CD4-positive, alpha-beta T cell (primary cell): Measurements from ENCODE around the gene HACD3. TPM values are rescaled to one million over a fixed set of nuclear protein-coding genes. Genes with fewer than 3 reads are reported as not detected.

Experiments used
- ATAC-seq: fragments of 200-7000 bp; cut with Tn5 transposase; one replicate; pipeline ENCODE4 v1.10.0; 2022; ENCODE audit warnings: mild to moderate bottlenecking; ENCODE audit not compliant: poor library complexity
- CTCF ChIA-PET: fragments of 350-600 bp; sonication (Branson Sonifier 250); formaldehyde crosslinking; loops from one replicate; lab custom pipeline; 2021; ENCODE audit warnings: antibody characterized with exemption, inconsistent platforms; lab: Charles Lee
- POLR2A ChIA-PET: fragments of 350-600 bp; sonication (Branson Sonifier 250); formaldehyde crosslinking; loops from one replicate; lab custom pipeline; 2021; ENCODE audit warnings: antibody characterized with exemption, inconsistent platforms; lab: Charles Lee
- DNase-seq, 14 experiments: peaks; one replicate each; pipeline ENCODE4 v3.0.0-alpha.2; 2013 to 2020; ENCODE audit warnings: mixed read lengths in 2 of 14
- H3K27ac ChIP-seq, 2 donors: one replicate each; pipeline versions ENCODE4 v1.5.1 to v1.7.0; 2013; ENCODE audit warnings: low read length in 2 of 2, low read depth in 1 of 2, mild to moderate bottlenecking in 1 of 2
- H3K27me3 ChIP-seq, 2 experiments: 1 replicate in 1 of 2; 2 replicates in 1 of 2; pipeline versions ENCODE4 v1.6.1 to v1.7.0; 2013; ENCODE audit warnings: low read length in 2 of 2, control low read depth in 1 of 2, mild to moderate bottlenecking in 1 of 2, moderate library complexity in 1 of 2; ENCODE audit not compliant: insufficient read depth in 2 of 2, control insufficient read depth in 1 of 2
- H3K36me3 ChIP-seq: one replicate; pipeline ENCODE4 v1.6.1; 2013; ENCODE audit warnings: low read length, control low read depth; ENCODE audit not compliant: insufficient read depth
- H3K4me1 ChIP-seq: one replicate; pipeline ENCODE4 v1.6.1; 2013; ENCODE audit warnings: low read length, control low read depth; ENCODE audit not compliant: insufficient read depth
- H3K4me3 ChIP-seq: one replicate; pipeline ENCODE4 v1.5.1; 2013; ENCODE audit warnings: mild to moderate bottlenecking, low read length, moderate library complexity
- H3K9me3 ChIP-seq, 2 experiments: 1 replicate in 1 of 2; 2 replicates in 1 of 2; pipeline versions ENCODE4 v1.6.1 to v1.7.0; 2013; ENCODE audit warnings: low read length in 2 of 2, mild to moderate bottlenecking in 2 of 2, control low read depth in 1 of 2, moderate library complexity in 1 of 2; ENCODE audit not compliant: control insufficient read depth in 1 of 2, insufficient read depth in 1 of 2
- H3K27ac Mint-ChIP-seq: one replicate; pipeline ENCODE4 v1.8.0; 2020; ENCODE audit warnings: mixed read lengths
- H3K27me3 Mint-ChIP-seq: one replicate; pipeline ENCODE4 v1.8.0; 2021; ENCODE audit warnings: mixed read lengths
- H3K36me3 Mint-ChIP-seq: one replicate; pipeline ENCODE4 v1.8.0; 2021; ENCODE audit warnings: low read depth, mixed read lengths
- H3K4me1 Mint-ChIP-seq: one replicate; pipeline ENCODE4 v1.8.0; 2021; ENCODE audit warnings: low read depth, mixed read lengths
- H3K4me3 Mint-ChIP-seq: one replicate; pipeline ENCODE4 v1.8.0; 2020; ENCODE audit warnings: mild to moderate bottlenecking, mixed read lengths
- H3K9me3 Mint-ChIP-seq: one replicate; pipeline ENCODE4 v1.8.0; 2020; ENCODE audit warnings: mixed read lengths
- CTCF ChIP-seq: fragments of 200-600 bp; IDR thresholded peaks from one replicate; pipeline ENCODE4 v1.8.0; 2022; ENCODE audit warnings: antibody characterized with exemption, mild to moderate bottlenecking
- intact Hi-C, 2 experiments: fragments of 100-400 bp; cut with DNase I in 1 of 2; cut with micrococcal nuclease in 1 of 2; formaldehyde crosslinking; loops; one replicate each; pipeline versions ENCODE4 v1.15.1 to v1.9.0; 2023 to 2025; cut with DNase I, micrococcal nuclease
- total RNA-seq, 174 experiments: library from RNA in 2 of 174; stranded (reverse) in 2 of 174; gene quantifications; one replicate each; pipeline ENCODE4 v1.2.3 and lab custom pipeline; 2021 to 2026

The HACD3 gene
- total RNA-seq, 2 experiments from 2014 or later: 13.9 to 14.1 TPM

GRCh38 chr15:65525622-65526021 lies 4.6 kb upstream of the HACD3 start:
- TF ChIP-seq CTCF: no peak
- intact Hi-C loops: no loop called here
- Mint-ChIP-seq H3K36me3 (no peaks in the 10 kb centered on the region), H3K27me3 (no peaks in the 10 kb centered on the region), H3K9me3 (no peaks in the 10 kb centered on the region), H3K4me1 (peaks cover 4% of the 10 kb centered on the region), H3K4me3 (no peak overlapping the region), H3K27ac (no peak overlapping the region)
- H3K27ac ChIP-seq: no peak overlapping the region
- no peaks in the 10 kb centered on the region for H3K36me3 ChIP-seq
- H3K27me3 ChIP-seq: no peaks in the 10 kb centered on the region
- ATAC-seq: no peak
- ChIA-PET CTCF (no interaction called here), POLR2A (interaction anchor here (1.1 kb wide), 2 partner anchors 9 to 44 kb away, joined by 3 to 5 read pairs; no protein-coding TSS in a partner anchor)
- H3K9me3 ChIP-seq: no peaks in the 10 kb centered on the region
- no peak overlapping the region for H3K4me3 ChIP-seq
- peaks cover 8% of the 10 kb centered on the region for H3K4me1 ChIP-seq
- no peak for DNase-seq

DNA sequence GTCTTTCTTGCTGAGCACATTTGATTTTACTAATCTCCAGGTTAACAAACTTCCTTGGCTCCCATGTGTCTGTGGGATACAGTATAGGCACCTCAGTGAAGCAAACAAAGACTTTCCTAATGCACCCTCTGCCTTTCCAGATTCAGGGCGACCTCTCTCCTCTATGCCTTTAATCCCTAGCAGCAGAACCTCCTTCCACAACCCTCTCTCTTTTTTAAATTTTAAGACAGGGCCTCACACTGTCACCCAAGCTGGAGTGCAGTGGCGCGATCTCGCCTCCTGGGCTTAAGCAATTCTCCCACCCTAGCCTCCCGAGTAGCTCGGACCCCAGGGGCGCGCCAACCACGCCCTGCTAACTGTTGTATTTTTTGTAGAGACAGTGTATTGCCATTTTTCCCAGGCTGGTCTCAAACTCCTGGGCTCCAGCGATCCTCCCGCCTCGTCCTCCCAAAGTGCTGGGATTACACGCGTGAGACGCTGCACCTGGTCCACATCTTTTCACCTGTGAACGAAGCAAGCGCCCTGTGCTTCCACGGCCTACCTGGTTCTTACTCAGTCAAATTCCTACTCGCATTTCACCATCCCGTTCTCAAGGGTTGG lies 1.7 kb upstream of the HACD3 start:
- CTCF ChIA-PET: interaction anchor here (0.6 to 1.0 kb wide), 3 partner anchors 10 to 35 kb away, joined by 3 to 5 read pairs (median 3); no protein-coding TSS in a partner anchor
- no peaks in the 10 kb centered on the region for H3K36me3 ChIP-seq
- TF ChIP-seq CTCF: no peak
- H3K27me3 ChIP-seq: no peaks in the 10 kb centered on the region
- no peak overlapping the region for H3K27ac ChIP-seq
- Mint-ChIP-seq H3K9me3 (no peaks in the 10 kb centered on the region), H3K4me1 (peaks cover 20% of the 10 kb centered on the region), H3K4me3 (peak overlapping the region; percentile 8), H3K27ac (no peak overlapping the region), H3K36me3 (peaks cover 8% of the 10 kb centered on the region), H3K27me3 (no peaks in the 10 kb centered on the region)
- DNase-seq (no peak), ATAC-seq (no peak)
- no peaks in the 10 kb centered on the region for H3K9me3 ChIP-seq
- POLR2A ChIA-PET: interaction anchor here (3.1 kb wide), 1 partner anchor 11 kb away, joined by 21 read pairs; the partner anchor contains the start of gene DPP8
- intact Hi-C loops: no loop called here
- no peak overlapping the region for H3K4me3 ChIP-seq
- H3K4me1 ChIP-seq: peaks cover 18% of the 10 kb centered on the region

DNA sequence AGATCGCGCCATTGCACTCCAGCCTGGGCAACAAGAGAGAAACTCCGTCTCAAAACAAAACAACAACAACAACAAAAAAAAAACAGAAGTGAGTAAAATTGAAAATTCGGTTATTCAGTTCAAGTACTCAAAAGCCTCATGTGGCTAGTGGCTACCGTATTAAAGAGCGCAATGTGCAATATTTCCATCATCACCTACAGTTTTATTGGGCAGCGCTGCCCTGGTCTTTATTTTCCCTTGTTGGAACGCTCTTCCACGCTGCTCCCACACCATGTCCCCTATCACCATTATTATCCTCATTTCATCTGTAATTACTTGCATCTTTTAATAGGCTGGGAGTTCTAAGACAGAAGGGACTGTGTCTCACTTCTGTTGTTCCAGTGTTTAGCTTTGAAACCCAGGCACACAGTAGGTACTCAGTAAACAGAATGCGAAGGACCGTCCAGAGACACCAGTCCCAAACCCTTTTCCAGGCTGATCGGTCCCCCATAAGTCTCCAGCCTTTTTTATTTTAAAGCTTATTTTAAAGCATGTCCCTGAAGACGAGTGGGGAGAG lies 423 bp upstream of the HACD3 start:
- DNase-seq (no peak), ATAC-seq (no peak)
- Mint-ChIP-seq H3K27me3 (no peaks in the 10 kb centered on the region), H3K4me1 (peaks cover 30% of the 10 kb centered on the region), H3K27ac (peak overlapping the region; percentile 49), H3K4me3 (peak overlapping the region; percentile 87), H3K36me3 (peaks cover 8% of the 10 kb centered on the region), H3K9me3 (no peaks in the 10 kb centered on the region)
- Histone ChIP-seq H3K27me3 (no peaks in the 10 kb centered on the region), H3K9me3 (no peaks in the 10 kb centered on the region), H3K27ac (peak overlapping the region in 1 of 2 donors; percentile 8), H3K4me1 (peaks cover 18% of the 10 kb centered on the region), H3K36me3 (no peaks in the 10 kb centered on the region), H3K4me3 (peak overlapping the region; percentile 88)
- ChIA-PET POLR2A (interaction anchor here (1.0 to 3.1 kb wide), 9 partner anchors 10 to 339 kb away, joined by 3 to 21 read pairs (median 5); partner anchors contain the start of genes DPP8, INTS14, RAB11A and RNU5B-1), CTCF (interaction anchor here (1.0 to 1.6 kb wide), 3 partner anchors 11 to 969 kb away, joined by 3 to 5 read pairs (median 5); no protein-coding TSS in a partner anchor)
- intact Hi-C loops: loop anchor here (1.0 kb wide), 1 partner anchor 13 kb away; the partner anchor contains the start of gene DPP8 (in 2 of the 2)
- no peak for TF ChIP-seq CTCF
